ENCODE data around the gene TRAPPC3.

TRAPPC3 gene

GRCh38 chr1:36172983-36173382 lies 23.7 kb upstream of the TRAPPC3 start:
- no peak for TF ChIP-seq CTCF (IDR thresholded peaks at IDR 0.05; ENCODE audit: low read depth, low read length)

GRCh38 chr1:36172017-36172747 lies 22.9 kb upstream of the TRAPPC3 start:
- no peak for TF ChIP-seq CTCF (IDR thresholded peaks at IDR 0.05; ENCODE audit: low read depth, low read length)
- no peak for DNase-seq (ENCODE audit: low read depth in 2 of 2)
- no peak overlapping the region for H3K4me3 ChIP-seq (replicated peaks in 1 of 2; ENCODE audit: low read depth in 2 of 2, low read length in 2 of 2)

More at GRCh38 chr1:36172983-36173382, 23.7 kb upstream of the TRAPPC3 start:
- no peak overlapping the region for H3K4me3 ChIP-seq (replicated peaks in 1 of 2; ENCODE audit: low read depth in 2 of 2, low read length in 2 of 2)
- DNase-seq (ENCODE audit: low read depth in 2 of 2): peak; percentile 60 to 93

GRCh38 chr1:36170643-36171412 lies 21.5 kb upstream of the TRAPPC3 start:
- TF ChIP-seq CTCF (IDR thresholded peaks at IDR 0.05; ENCODE audit: low read depth, low read length): no peak
- H3K4me3 ChIP-seq (replicated peaks in 1 of 2; ENCODE audit: low read depth in 2 of 2, low read length in 2 of 2): no peak overlapping the region
- no peak for DNase-seq (ENCODE audit: low read depth in 2 of 2)

- TF ChIP-seq CTCF (IDR thresholded peaks at IDR 0.05; ENCODE audit: low read depth, low read length): no peak
- H3K4me3 ChIP-seq (replicated peaks in 1 of 2; ENCODE audit: low read depth in 2 of 2, low read length in 2 of 2): no peak overlapping the region
- peak in 1 of 2 donors; percentile 77 for DNase-seq (ENCODE audit: low read depth in 2 of 2)
These were observed 19.2 kb upstream of the TRAPPC3 start for GRCh38 chr1:36168514-36168913.

- no peak for TF ChIP-seq CTCF (IDR thresholded peaks at IDR 0.05; ENCODE audit: low read depth, low read length)
- peak in 1 of 2 donors; percentile 68 for DNase-seq (ENCODE audit: low read depth in 2 of 2)
- no peak overlapping the region for H3K4me3 ChIP-seq (replicated peaks in 1 of 2; ENCODE audit: low read depth in 2 of 2, low read length in 2 of 2)
These were observed 17.9 kb upstream of the TRAPPC3 start for GRCh38 chr1:36166938-36167905.

- H3K4me3 ChIP-seq (replicated peaks in 1 of 2; ENCODE audit: low read depth in 2 of 2, low read length in 2 of 2): no peak overlapping the region
- TF ChIP-seq CTCF (IDR thresholded peaks at IDR 0.05; ENCODE audit: low read depth, low read length): no peak
- DNase-seq (ENCODE audit: low read depth in 2 of 2): no peak
These were observed 16.9 kb upstream of the TRAPPC3 start for GRCh38 chr1:36166136-36166535.
